HG02884 (cell line): Measurements from ENCODE around the gene SLC1A5.
"Not testable (repeated sequence)": the region's sequence is repeated elsewhere in the genome, so short reads cannot be mapped to it uniquely, and the experiment has no call there.

Experiments used
- ATAC-seq: cut with Tn5 transposase; IDR thresholded peaks from one replicate; pipeline ENCODE4 v1.9.1; 2021; ENCODE audit warnings: mild to moderate bottlenecking, moderate library complexity; ENCODE audit not compliant: unreplicated experiment

Gene SLC1A5

DNA sequence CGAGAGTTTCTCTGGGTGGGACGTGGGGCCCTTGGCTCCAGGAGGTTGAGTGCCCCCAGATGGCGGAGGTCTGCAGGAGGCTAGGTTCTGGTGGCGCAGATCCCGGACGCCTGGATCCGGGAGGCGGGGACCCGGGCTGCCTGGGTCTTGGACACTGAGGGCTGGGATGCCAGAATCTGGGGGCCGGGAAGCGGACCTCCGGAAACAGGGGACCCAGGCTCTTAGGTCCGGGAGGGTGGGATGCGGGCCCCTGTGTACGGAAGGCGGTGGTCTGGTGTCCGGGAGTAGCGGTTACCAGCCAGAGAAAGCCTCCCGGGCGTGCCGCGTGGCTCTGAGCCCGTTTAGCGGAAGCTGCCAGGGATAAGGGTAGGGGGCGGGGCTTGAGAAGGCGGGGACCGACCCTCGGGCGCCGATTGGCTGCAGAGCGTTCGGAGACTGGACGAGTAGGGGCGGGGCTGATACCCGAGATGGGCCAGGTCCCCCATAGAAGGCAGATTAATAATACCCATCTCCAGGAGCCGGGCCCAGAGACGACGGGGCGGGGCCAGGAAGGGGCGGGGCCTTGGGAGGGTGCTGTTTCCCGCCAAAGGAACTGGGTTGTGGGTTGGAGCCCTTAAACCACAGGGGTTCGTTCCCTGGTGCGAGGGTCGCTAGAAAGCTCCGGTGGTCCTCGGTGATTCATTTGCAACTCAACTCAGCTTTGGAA, at the start of gene SLC1A5:
Gene SLC1A5, minus strand, starts transcription at position 333 of the 706 bp plus-strand sequence. CDS start 629 bp downstream, outside the sequence.
- ATAC-seq: no peak

DNA sequence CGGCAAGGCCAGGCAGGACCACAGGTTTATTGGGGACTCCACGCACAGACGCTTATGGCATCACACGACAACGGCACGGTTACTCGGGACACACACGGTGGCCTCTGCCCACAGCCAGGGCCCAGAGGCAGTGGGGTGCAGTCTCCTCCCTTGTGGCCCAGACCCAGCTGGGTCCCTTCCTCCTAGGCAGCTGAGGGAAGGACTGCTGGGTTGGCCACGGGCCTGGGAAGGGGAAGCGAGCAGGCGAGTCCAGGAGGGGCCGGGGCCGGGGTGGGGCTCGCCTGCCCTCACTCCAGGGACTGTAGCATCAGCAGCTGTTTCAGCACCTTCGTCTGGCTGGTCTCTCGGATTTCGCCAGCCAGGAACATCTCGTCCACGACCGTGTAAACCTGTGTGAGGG, 49.8 kb upstream of the SLC1A5 start:
- ATAC-seq: no peak

GRCh38 chr19:46834984-46835383, 46.6 kb upstream of the SLC1A5 start:
- ATAC-seq: no peak

DNA sequence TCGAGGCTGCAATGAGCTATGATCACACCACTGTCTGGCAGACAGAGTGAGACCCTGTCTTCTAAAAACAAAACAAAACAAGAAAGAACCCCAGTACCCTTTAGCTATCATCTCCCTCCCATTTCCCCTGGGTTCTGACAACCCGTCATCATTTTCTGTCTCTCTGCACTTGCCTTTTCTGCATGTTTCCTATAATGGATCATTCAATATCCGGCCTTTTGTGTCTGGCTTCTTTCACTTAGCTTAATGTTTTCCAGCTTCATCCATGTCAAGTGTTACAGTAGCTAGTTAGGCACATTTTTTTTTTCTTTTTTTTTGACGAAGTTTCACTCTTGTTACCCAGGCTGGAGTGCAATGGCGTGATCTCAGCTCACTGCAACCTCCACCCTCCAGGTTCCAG, 45.7 kb upstream of the SLC1A5 start:
- no peak for ATAC-seq

DNA sequence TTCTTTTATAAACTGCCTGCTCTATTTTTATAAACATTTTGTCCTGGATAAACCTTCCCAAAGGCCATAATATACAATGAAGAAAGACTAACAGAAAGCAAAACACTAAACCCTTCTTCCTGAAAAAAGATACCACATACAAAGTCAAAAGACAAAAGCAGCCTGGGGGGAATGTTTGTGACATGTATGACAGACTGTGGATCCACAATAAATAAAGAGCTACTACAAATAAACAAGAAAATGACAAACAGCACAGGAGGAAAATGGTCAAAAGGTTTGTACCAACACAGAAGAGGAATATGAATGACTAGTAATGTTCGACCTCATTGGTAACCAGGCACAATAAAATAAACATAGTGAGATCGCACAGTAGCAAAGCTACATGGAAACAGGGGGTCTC, 42.5 kb upstream of the SLC1A5 start:
- no peak for ATAC-seq

DNA sequence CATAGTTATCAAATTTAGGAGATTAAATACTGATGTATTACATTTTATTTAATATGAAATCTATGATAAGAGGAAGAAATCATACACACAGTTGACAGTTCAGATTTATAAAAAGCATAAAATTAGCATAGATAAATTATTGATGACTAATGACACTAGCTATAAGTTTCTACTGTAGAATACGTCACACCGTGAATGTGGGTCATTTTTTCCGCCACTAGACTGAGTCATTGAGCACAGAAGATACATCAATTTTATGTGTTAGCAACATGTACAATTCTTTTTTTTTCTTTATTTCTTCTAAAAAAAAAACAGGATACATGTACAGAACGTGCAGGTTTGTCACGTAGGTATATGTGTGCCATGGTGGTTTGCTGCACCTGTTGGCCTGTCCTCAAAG, 40.1 kb upstream of the SLC1A5 start:
- ATAC-seq: no peak

GRCh38 chr19:46825731-46826055, 37.3 kb upstream of the SLC1A5 start:
- ATAC-seq: no peak

DNA sequence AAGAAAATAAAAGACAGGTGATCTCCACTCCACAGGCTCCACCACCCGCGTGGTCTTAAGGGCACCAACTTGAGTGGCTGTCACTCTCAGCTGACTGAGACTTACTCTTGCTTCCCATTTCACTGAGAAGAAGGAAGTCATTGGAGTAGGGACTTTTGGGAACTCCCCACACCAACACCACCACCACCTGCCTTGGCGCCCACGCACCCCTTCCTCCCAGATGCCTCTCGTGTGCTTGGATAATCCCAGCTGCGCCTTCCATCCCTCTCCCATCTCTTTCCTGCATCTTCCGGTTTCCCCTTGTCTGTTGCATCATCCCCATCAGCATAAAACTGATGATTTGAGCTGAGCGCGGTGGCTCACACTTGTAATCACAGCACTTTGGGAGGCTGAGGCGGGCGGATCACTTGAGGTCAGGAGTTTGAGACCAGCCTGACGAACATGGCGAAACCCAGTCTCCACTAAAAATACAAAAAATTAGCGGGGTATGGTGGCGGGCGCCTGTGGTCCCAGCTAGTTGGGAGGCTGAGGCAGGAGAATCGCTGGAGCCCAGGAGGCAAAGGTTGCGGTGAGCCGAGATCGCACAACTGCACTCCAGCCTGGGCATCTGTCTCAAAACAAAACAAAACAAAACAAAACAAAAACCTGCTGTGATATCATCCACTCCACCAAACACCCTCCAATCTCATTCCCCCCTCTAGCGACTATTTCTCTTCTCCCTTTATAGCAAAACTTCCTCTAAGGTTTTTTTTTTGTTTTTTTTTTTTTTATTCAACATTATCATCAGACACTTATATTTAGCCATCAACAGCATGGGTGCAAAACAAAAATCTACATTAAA, 36.7 kb upstream of the SLC1A5 start:
- ATAC-seq: no peak

DNA sequence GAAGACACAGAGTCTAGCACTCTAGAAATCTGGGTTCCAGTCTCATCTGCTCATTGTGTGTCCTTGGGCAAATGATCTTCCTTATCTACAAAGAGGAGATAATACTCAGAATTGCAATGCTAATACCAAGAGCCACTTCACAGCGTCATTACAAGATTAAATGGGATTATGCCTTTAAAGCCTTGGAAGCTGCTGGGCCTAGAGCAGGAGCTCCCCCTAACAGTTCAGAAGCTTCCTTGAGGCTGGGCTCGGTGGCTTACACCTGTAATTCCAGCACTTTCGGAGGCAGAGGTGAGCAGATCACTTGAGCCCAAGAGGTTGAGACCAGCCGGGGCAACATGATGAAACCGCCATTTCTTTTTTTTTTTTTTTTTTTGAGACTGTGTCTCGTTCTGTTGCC, 34.7 kb upstream of the SLC1A5 start:
- no peak for ATAC-seq

DNA sequence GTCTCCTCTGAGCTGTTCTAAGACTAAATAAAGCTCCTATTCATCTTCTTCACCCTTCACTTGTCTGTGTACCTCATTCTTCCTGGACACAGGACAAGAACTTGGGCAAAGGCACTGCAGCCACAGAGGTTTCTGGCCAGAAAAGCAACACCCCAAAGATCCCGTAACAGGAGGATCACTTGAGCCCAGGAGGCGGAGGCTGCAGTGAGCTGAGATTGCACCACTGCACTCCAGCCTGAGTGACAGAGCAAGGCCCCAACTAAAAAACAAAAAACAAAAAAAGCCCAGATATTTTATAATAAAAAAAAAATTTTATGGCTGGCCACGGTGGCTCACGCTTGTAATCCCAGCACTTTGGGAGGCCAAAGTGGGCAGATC, 34.0 kb upstream of the SLC1A5 start:
- not testable (repeated sequence) for ATAC-seq

DNA sequence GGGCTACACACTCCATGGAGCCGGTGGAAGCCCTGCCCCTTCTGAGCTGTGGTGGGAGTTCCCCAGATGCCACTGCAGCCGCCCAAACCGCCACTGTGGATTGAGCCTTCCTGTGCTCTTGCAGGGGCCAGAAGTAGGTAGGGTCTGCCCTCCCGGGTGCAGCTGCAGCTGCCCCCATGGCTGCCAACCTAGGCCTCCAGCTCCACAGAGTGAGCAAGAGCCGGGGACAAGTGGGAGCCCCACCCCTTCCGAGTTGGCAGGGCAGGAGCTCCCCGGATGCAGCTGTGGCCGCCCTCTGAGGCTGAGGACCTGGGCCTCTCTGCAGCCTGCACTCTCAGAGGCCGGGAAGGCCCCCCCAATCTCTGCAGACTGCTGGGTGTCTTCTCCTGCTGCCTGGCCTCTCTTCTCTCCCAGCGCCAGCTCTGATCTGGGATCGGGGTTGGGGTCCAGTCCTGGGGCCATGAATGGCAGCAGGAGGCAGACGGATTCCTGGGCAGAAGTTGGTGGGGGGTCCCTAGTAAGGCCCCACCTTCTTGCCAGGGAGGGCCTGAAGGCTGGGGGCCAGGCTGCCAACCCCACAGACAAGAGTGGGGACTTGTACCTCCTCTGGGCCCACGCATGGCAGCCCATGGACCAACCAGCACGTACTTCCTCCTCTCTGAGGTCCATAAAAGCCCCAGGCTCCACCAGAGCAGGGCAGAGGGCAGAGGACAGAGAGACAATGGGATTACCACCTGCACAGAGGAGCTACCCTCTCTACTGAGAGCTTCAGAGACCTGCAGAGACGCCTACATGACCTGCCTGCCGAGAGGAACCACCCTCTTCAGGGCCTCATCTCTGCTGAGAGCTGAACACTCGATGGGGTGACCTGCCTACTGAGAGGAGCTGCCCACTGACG, 33.4 kb upstream of the SLC1A5 start:
- no peak for ATAC-seq

DNA sequence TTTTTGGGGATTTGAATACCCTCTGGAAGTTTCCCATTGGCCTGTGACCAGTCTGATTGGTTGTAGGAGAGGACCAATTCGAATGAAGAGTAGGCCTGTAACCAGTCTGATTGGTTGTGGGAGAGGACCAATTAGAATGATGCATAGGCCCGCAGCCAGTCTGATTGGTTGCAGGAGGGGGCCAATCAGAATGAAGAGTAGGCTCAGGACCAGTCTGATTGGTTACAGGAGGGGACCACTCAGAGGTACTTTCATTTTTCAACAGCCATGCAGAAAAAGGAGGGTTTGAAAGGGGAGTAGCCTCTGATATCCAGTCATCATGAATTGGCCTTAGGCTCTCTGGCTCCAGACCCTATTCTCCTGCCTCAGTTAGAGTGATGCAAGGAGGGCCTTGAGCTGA, 30.4 kb upstream of the SLC1A5 start:
- ATAC-seq: no peak

DNA sequence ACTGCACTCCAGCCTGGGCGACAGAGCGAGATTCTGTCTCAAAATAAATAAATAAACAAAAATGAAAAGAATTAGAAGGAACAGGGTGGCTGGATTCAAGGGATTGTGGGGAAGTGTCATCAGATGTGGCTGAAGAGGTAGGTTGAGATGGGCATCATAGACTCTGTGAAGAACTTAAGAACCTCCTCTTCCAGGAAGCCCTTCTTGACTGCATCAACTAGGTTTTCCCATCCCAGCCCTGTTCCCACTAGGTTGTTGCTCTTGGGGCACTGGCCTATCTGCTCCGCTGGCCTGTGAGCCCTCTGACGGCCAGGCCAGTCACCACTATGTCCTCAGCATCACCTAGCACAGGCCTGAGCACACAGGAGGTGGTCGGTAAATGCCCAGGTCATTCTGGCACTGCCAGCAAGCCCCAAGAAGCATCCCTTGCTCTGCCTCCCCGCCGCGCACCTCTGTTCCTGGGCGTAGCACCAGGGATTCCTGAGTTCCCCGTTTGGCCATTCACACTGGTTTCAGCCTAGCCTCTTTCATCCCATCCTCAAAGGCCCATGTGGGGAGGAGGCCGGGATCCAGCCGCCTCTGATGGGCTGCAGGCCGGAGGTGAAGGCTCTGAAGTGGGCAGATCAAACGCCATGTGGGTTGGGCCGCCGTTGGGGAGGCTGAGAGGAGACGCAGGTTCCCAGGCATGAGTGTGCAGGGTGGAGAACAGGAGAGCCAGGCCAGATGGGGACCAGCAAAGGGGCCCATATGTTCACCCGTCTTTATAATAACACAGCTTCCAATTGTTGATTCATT, 27.6 kb upstream of the SLC1A5 start:
- ATAC-seq: no peak

DNA sequence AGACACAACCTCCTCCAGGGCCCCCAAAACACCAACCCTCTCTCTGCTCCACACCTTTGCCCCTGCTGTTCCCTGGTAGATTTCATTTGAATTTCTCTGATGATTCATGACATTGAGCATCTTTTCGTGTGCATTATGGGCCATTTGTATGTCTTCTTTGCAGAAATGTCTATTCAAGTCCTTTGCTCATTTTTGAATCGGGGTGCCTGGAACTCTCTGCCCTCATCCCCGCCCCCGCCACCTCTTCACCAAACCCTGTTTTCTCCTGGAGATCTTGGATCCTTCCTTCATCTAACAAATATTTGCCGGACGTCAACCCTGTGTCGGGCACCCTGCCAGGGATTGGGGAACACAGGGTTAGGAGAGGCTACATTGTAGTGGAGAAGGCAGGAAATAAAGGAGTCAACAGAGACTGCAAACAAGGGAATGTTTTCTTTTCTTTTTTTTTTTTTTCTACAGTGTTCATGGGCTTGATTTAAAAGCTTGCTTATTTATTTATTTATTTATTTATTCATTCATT, 25.5 kb upstream of the SLC1A5 start:
- ATAC-seq: no peak

DNA sequence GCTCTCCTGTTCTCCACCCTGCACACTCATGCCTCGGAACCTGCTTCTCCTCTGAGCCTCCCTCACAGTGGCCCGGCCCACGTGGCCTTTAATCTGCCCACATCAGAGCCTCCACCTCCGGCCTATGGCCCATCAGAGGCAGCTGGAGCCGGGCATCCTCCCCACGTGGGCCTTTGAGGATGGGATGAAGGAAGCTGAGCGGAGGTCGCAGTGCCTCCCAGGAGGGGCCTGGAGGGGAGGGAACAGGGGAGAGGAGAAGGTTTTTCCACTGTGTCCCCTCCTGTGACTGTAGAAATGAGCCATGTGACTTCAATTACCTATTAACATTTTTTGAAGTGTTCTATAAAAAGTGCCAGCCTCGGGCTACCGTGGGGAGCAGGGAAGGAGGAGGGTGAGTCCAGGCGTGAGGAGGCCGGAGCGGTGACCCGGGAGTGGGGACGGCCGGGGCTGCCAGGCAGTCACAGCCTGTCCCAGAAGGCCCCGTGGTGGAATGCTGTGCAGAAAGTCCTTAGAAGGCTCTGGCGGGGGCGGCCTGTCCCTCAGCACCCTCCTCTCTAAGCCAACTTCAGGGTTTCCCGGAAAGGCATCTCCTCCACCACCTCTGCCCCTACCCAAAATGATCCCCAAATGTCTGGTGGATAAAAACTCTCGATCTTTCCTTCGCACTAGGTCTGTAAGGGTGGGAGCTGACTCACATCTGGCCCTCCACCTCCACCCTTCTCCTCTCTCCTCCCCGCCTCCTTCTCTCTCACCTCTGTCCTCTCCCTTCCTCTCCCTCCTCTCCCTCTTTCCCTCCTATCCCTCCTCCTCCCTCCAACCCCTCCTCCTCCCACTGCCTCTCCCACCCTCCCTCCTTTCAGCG, 24.8 kb upstream of the SLC1A5 start:
- ATAC-seq: no peak

DNA sequence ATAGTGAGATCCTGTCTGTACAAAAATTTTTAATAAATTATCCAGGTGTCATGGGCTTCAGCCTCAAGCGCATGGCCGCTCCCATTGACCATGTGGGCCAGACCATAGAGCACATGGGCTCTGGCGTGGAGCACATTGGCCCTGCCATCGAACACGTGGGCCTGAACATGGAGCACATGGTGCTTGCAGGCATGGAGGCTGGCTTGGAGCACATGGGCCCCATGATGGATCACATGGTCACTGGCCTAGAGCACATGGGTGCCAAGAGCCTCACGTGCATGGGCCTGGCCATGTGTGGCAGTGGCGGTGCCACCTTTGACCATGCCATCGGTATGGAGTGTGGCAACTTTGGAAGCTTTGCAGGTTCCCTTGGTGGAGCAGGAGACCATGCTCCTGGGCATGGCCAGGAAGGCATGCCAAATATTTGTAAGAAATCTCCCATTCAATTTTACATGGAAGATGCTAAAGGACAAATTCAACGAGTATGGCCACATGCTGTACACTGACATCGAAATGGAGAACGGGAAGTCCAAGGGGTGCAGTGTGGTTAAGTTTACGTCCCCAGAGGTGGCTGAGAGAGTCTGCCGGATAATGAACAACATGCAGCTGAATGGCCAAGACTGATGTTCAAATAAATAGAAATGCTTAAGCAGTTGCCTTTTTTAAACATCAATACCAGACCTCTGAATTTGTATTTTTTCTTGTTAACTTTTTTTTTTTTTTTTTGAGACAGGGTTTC, 21.3 kb upstream of the SLC1A5 start:
- ATAC-seq: no peak

- ATAC-seq: no peak
These were observed 18.3 kb upstream of the SLC1A5 start for GRCh38 chr19:46806656-46807055.

GRCh38 chr19:46804432-46804831, 16.0 kb upstream of the SLC1A5 start:
- ATAC-seq: not testable (repeated sequence)

- no peak for ATAC-seq
These were observed 15.2 kb upstream of the SLC1A5 start for GRCh38 chr19:46803555-46803954.
